Chondrocyte (in vitro differentiated cells): ENCODE data around the gene CTAGE1. TPM values are rescaled to one million over a fixed set of nuclear protein-coding genes. Genes with fewer than 3 reads are reported as not detected.

Experiments
- DNase-seq: peaks from one replicate; pipeline ENCODE4 v3.0.0; 2021; ENCODE audit warnings: mixed read lengths, low spot score
- H3K27ac Mint-ChIP-seq: one replicate; pipeline ENCODE4 v1.8.0; 2021; ENCODE audit warnings: mild to moderate bottlenecking, moderate library complexity, mixed read lengths; ENCODE audit not compliant: unreplicated experiment
- H3K27me3 Mint-ChIP-seq: 2 replicates; pipeline ENCODE4 v1.8.0; 2021; ENCODE audit warnings: low read depth, mixed read lengths
- H3K36me3 Mint-ChIP-seq: 2 replicates; pipeline ENCODE4 v1.8.0; 2021; ENCODE audit warnings: low read depth, mixed read lengths
- H3K4me1 Mint-ChIP-seq: 2 replicates; pipeline ENCODE4 v1.8.0; 2021; ENCODE audit warnings: low read depth, mild to moderate bottlenecking, mixed read lengths
- H3K4me3 Mint-ChIP-seq: one replicate; pipeline ENCODE4 v1.8.0; 2021; ENCODE audit warnings: mild to moderate bottlenecking, moderate library complexity, mixed read lengths; ENCODE audit not compliant: unreplicated experiment
- H3K9me3 Mint-ChIP-seq: 2 replicates; pipeline ENCODE4 v1.8.0; 2021; ENCODE audit warnings: low read depth, mixed read lengths
- total RNA-seq: library from RNA; stranded (reverse); gene quantifications from 3 replicates; pipeline ENCODE4 v1.2.1, GENCODE V29; 2021
- TF ChIP-seq, protein P1 (sequence below): fragments of 200-600 bp; sonication (generic); IDR thresholded peaks from 2 replicates; pipeline ENCODE4 v1.5.0; 2021; ENCODE audit warnings: antibody characterized with exemption, mild to moderate bottlenecking, moderate library complexity

Gene CTAGE1
- total RNA-seq, 1 donor from 2014 or later = 0.12 TPM

- TF ChIP-seq, protein P1, sequence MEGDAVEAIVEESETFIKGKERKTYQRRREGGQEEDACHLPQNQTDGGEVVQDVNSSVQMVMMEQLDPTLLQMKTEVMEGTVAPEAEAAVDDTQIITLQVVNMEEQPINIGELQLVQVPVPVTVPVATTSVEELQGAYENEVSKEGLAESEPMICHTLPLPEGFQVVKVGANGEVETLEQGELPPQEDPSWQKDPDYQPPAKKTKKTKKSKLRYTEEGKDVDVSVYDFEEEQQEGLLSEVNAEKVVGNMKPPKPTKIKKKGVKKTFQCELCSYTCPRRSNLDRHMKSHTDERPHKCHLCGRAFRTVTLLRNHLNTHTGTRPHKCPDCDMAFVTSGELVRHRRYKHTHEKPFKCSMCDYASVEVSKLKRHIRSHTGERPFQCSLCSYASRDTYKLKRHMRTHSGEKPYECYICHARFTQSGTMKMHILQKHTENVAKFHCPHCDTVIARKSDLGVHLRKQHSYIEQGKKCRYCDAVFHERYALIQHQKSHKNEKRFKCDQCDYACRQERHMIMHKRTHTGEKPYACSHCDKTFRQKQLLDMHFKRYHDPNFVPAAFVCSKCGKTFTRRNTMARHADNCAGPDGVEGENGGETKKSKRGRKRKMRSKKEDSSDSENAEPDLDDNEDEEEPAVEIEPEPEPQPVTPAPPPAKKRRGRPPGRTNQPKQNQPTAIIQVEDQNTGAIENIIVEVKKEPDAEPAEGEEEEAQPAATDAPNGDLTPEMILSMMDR = peak; percentile 75
- Mint-ChIP-seq H3K4me3 (no peak overlapping the region), H3K36me3 (no peaks in the 10 kb centered on the region), H3K9me3 (no peaks in the 10 kb centered on the region), H3K4me1 (peaks cover 11% of the 10 kb centered on the region), H3K27me3 (peaks cover 12% of the 10 kb centered on the region), H3K27ac (no peak overlapping the region)
- no peak for DNase-seq
These were observed 38.9 kb downstream of the CTAGE1 start for GRCh38 chr18:22378672-22379282.

GRCh38 chr18:22377769-22378168, 39.9 kb downstream of the CTAGE1 start:
- no peak for DNase-seq
- Mint-ChIP-seq H3K27me3 (peaks cover 12% of the 10 kb centered on the region), H3K4me1 (peaks cover 3% of the 10 kb centered on the region), H3K9me3 (no peaks in the 10 kb centered on the region), H3K27ac (no peak overlapping the region), H3K4me3 (no peak overlapping the region), H3K36me3 (no peaks in the 10 kb centered on the region)
- TF ChIP-seq, protein P1 = no peak

DNA sequence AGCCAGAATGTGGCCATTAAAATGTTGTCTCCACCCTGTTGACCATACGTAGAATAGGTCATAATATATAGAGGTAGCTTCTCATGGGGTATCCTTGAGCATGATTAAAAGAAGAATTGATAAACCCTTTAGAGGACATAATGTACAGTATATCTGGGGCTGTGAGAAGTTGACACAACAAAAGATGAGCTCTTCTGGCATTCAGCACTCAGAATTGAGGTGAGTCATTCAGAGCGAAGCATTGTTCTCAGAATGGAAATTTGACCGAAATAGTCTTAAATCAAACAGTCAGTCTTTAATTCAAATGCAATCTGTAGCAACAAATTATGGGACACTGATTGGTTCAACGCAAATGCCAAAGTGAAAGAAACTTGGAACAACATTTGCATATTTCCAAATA, 47.3 kb downstream of the CTAGE1 start:
- Mint-ChIP-seq H3K4me3 (no peak overlapping the region), H3K36me3 (no peaks in the 10 kb centered on the region), H3K9me3 (peaks cover 5% of the 10 kb centered on the region)

GRCh38 chr18:22368021-22368420, 49.7 kb downstream of the CTAGE1 start:
- H3K27ac Mint-ChIP-seq = no peak overlapping the region

More for the DNA sequence above, 47.3 kb downstream of the CTAGE1 start:
- Mint-ChIP-seq H3K4me1 (peaks cover 8% of the 10 kb centered on the region), H3K27ac (no peak overlapping the region), H3K27me3 (peaks cover 9% of the 10 kb centered on the region)
- TF ChIP-seq, protein P1 = no peak
- DNase-seq = no peak

DNA sequence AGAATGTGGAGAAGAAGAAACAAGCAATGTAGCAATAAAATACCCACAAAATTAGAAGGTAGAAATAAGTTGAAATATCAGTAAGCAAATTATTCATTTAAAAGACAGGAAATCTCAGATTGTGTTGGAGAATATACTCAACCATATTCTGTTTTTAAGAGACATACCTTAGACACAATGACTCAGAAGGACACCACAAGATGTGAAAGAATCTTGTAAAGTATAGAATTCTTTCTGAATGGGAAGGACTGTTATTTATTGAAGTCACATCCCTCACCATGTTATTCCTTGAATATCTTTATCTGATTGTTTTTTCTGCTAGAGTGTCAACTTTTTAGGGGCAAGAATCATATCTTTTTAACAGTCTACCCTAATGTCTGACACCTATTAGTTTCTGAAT, 50.4 kb downstream of the CTAGE1 start:
- Mint-ChIP-seq H3K27me3 (no peaks in the 10 kb centered on the region), H3K36me3 (no peaks in the 10 kb centered on the region), H3K27ac (no peak overlapping the region), H3K9me3 (peaks cover 5% of the 10 kb centered on the region), H3K4me3 (no peak overlapping the region), H3K4me1 (peaks cover 8% of the 10 kb centered on the region)
- DNase-seq = no peak
- TF ChIP-seq, protein P1 = no peak

More at GRCh38 chr18:22368021-22368420, 49.7 kb downstream of the CTAGE1 start:
- H3K4me3 Mint-ChIP-seq = no peak overlapping the region
- H3K9me3 Mint-ChIP-seq = peaks cover 5% of the 10 kb centered on the region
- TF ChIP-seq, protein P1 = no peak
- peaks cover 8% of the 10 kb centered on the region for H3K4me1 Mint-ChIP-seq
- DNase-seq = no peak
- H3K27me3 Mint-ChIP-seq = no peaks in the 10 kb centered on the region
- no peaks in the 10 kb centered on the region for H3K36me3 Mint-ChIP-seq
